ENCODE data around the gene WDFY3. TPM values are rescaled to one million over a fixed set of nuclear protein-coding genes. Genes with fewer than 3 reads are reported as not detected.

Gene WDFY3
- total and polyA plus RNA-seq, 2 experiments from 2014 or later = 8.0 to 89.0 TPM

DNA sequence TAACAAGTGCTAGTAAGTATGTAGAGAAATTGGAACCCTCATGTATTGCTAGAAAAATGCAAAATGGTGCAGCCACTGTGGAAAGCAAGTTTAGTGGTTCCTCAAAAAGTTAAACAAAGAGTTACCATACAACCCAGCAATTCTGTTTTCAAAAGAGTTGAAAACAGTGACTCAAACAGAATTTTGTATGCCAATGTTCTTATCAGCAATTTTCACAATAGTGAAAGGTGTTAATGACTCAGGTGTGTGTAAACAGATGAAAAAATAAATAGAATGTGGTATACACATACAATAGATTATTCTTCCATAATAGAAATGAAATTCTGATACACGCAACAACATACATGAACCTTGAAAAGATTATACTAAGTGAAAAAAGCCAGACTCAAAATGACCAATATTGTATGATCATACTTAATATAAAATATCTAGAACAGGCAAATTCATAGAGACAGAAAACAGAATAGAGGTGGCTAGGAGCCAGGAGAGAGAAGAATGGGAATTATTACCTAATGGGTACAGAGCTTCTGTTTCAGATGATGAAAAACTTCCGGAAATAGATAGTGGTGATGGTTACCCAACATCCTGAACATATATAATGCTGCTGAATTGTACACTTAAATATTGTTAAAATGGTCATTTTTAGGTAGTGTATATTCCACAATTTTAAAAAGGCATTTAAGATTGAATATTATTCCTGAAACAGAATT is 51.6 kb downstream of the WDFY3 start:
- no peak for ATAC-seq
- Histone ChIP-seq H2AFZ (no peak overlapping the region), H4K20me1 (replicated peaks; ENCODE audit: insufficient read depth) (no peaks in the 10 kb centered on the region), H3K4me3 (no peak overlapping the region), H3K27me3 (ENCODE audit: insufficient read depth) (no peaks in the 10 kb centered on the region), H3K4me2 (no peak overlapping the region), H3K27ac (ENCODE audit: low read depth) (no peak overlapping the region), H3F3A (replicated peaks; ENCODE audit: low read depth) (no peaks in the 10 kb centered on the region), H3K9me2 (ENCODE audit: insufficient read depth) (no peaks in the 10 kb centered on the region), H3K36me3 (ENCODE audit: insufficient read depth) (no peaks in the 10 kb centered on the region), H3K79me2 (replicated peaks; ENCODE audit: insufficient read depth) (peaks cover 73% of the 10 kb centered on the region), H3K4me1 (ENCODE audit: insufficient read depth) (peaks cover 33% of the 10 kb centered on the region)
- Mint-ChIP-seq H3K36me3 (ENCODE audit: low read depth) (peaks cover 40% of the 10 kb centered on the region), H3K4me1 (peaks cover 31% of the 10 kb centered on the region), H3K4me3 (no peak overlapping the region), H3K27me3 (ENCODE audit: insufficient read depth, low read depth, poor library complexity) (no peaks in the 10 kb centered on the region), H3K27ac (peak overlapping the region; percentile 56; the same call in 1 of the 2 replicates), H3K9me3 (no peaks in the 10 kb centered on the region; the same call in 2 of the 3 replicates)
- no peak for TF ChIP-seq POLR2AphosphoS5 (IDR thresholded peaks at IDR 0.05; ENCODE audit: low read depth)
- no peak for TF ChIP-seq ZNF114 (CRISPR knock-in tag; IDR thresholded peaks at IDR 0.05)
- TF ChIP-seq, protein P1, sequence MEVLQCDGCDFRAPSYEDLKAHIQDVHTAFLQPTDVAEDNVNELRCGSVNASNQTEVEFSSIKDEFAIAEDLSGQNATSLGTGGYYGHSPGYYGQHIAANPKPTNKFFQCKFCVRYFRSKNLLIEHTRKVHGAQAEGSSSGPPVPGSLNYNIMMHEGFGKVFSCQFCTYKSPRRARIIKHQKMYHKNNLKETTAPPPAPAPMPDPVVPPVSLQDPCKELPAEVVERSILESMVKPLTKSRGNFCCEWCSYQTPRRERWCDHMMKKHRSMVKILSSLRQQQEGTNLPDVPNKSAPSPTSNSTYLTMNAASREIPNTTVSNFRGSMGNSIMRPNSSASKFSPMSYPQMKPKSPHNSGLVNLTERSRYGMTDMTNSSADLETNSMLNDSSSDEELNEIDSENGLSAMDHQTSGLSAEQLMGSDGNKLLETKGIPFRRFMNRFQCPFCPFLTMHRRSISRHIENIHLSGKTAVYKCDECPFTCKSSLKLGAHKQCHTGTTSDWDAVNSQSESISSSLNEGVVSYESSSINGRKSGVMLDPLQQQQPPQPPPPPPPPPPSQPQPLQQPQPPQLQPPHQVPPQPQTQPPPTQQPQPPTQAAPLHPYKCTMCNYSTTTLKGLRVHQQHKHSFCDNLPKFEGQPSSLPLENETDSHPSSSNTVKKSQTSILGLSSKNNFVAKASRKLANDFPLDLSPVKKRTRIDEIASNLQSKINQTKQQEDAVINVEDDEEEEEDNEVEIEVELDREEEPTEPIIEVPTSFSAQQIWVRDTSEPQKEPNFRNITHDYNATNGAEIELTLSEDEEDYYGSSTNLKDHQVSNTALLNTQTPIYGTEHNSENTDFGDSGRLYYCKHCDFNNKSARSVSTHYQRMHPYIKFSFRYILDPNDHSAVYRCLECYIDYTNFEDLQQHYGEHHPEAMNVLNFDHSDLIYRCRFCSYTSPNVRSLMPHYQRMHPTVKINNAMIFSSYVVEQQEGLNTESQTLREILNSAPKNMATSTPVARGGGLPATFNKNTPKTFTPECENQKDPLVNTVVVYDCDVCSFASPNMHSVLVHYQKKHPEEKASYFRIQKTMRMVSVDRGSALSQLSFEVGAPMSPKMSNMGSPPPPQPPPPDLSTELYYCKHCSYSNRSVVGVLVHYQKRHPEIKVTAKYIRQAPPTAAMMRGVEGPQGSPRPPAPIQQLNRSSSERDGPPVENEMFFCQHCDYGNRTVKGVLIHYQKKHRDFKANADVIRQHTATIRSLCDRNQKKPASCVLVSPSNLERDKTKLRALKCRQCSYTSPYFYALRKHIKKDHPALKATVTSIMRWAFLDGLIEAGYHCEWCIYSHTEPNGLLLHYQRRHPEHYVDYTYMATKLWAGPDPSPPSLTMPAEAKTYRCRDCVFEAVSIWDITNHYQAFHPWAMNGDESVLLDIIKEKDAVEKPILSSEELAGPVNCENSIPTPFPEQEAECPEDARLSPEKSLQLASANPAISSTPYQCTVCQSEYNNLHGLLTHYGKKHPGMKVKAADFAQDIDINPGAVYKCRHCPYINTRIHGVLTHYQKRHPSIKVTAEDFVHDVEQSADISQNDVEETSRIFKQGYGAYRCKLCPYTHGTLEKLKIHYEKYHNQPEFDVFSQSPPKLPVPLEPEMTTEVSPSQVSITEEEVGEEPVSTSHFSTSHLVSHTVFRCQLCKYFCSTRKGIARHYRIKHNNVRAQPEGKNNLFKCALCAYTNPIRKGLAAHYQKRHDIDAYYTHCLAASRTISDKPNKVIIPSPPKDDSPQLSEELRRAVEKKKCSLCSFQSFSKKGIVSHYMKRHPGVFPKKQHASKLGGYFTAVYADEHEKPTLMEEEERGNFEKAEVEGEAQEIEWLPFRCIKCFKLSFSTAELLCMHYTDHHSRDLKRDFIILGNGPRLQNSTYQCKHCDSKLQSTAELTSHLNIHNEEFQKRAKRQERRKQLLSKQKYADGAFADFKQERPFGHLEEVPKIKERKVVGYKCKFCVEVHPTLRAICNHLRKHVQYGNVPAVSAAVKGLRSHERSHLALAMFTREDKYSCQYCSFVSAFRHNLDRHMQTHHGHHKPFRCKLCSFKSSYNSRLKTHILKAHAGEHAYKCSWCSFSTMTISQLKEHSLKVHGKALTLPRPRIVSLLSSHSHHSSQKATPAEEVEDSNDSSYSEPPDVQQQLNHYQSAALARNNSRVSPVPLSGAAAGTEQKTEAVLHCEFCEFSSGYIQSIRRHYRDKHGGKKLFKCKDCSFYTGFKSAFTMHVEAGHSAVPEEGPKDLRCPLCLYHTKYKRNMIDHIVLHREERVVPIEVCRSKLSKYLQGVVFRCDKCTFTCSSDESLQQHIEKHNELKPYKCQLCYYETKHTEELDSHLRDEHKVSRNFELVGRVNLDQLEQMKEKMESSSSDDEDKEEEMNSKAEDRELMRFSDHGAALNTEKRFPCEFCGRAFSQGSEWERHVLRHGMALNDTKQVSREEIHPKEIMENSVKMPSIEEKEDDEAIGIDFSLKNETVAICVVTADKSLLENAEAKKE (CRISPR knock-in tag; IDR thresholded peaks at IDR 0.05) = no peak
- no peak for TF ChIP-seq STAT1 (IDR thresholded peaks at IDR 0.05; ENCODE audit: unreplicated experiment)
- TF ChIP-seq EZH2phosphoT487 (IDR thresholded peaks at IDR 0.05; ENCODE audit: unreplicated experiment) = no peak
- TF ChIP-seq, protein P2, sequence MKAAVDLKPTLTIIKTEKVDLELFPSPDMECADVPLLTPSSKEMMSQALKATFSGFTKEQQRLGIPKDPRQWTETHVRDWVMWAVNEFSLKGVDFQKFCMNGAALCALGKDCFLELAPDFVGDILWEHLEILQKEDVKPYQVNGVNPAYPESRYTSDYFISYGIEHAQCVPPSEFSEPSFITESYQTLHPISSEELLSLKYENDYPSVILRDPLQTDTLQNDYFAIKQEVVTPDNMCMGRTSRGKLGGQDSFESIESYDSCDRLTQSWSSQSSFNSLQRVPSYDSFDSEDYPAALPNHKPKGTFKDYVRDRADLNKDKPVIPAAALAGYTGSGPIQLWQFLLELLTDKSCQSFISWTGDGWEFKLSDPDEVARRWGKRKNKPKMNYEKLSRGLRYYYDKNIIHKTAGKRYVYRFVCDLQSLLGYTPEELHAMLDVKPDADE (IDR thresholded peaks at IDR 0.05) = no peak
- TF ChIP-seq JUNB (IDR thresholded peaks at IDR 0.05; ENCODE audit: unreplicated experiment) = no peak
- TF ChIP-seq ZNF331 (CRISPR knock-in tag; IDR thresholded peaks at IDR 0.05; ENCODE audit: low read depth) = no peak
- TF ChIP-seq, protein P3, sequence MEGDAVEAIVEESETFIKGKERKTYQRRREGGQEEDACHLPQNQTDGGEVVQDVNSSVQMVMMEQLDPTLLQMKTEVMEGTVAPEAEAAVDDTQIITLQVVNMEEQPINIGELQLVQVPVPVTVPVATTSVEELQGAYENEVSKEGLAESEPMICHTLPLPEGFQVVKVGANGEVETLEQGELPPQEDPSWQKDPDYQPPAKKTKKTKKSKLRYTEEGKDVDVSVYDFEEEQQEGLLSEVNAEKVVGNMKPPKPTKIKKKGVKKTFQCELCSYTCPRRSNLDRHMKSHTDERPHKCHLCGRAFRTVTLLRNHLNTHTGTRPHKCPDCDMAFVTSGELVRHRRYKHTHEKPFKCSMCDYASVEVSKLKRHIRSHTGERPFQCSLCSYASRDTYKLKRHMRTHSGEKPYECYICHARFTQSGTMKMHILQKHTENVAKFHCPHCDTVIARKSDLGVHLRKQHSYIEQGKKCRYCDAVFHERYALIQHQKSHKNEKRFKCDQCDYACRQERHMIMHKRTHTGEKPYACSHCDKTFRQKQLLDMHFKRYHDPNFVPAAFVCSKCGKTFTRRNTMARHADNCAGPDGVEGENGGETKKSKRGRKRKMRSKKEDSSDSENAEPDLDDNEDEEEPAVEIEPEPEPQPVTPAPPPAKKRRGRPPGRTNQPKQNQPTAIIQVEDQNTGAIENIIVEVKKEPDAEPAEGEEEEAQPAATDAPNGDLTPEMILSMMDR (conservative IDR thresholded peaks at IDR 0.05; ENCODE audit: low read depth in 2 of 2) = no peak
- no peak for TF ChIP-seq NANOG (IDR thresholded peaks at IDR 0.05; ENCODE audit: borderline replicate concordance)
- TF ChIP-seq EZH2 (IDR thresholded peaks at IDR 0.05; ENCODE audit: low read depth, unreplicated experiment) = no peak
- TF ChIP-seq, protein P4, sequence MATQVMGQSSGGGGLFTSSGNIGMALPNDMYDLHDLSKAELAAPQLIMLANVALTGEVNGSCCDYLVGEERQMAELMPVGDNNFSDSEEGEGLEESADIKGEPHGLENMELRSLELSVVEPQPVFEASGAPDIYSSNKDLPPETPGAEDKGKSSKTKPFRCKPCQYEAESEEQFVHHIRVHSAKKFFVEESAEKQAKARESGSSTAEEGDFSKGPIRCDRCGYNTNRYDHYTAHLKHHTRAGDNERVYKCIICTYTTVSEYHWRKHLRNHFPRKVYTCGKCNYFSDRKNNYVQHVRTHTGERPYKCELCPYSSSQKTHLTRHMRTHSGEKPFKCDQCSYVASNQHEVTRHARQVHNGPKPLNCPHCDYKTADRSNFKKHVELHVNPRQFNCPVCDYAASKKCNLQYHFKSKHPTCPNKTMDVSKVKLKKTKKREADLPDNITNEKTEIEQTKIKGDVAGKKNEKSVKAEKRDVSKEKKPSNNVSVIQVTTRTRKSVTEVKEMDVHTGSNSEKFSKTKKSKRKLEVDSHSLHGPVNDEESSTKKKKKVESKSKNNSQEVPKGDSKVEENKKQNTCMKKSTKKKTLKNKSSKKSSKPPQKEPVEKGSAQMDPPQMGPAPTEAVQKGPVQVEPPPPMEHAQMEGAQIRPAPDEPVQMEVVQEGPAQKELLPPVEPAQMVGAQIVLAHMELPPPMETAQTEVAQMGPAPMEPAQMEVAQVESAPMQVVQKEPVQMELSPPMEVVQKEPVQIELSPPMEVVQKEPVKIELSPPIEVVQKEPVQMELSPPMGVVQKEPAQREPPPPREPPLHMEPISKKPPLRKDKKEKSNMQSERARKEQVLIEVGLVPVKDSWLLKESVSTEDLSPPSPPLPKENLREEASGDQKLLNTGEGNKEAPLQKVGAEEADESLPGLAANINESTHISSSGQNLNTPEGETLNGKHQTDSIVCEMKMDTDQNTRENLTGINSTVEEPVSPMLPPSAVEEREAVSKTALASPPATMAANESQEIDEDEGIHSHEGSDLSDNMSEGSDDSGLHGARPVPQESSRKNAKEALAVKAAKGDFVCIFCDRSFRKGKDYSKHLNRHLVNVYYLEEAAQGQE (IDR thresholded peaks at IDR 0.05; ENCODE audit: unreplicated experiment) = no peak
- TF ChIP-seq CREB1 (CRISPR knock-in tag; IDR thresholded peaks at IDR 0.05; ENCODE audit: low read depth) = no peak
- no peak for DNase-seq (ENCODE audit: low spot score)
